OCI-M2 (cell line): Measurements from ENCODE around the gene LIMCH1.

ENCODE experiments used
- DNase-seq: peaks from one replicate; lab custom pipeline; 2025; ENCODE audit not compliant: unreplicated experiment; lab: John Stamatoyannopoulos, UW

Gene LIMCH1

DNA sequence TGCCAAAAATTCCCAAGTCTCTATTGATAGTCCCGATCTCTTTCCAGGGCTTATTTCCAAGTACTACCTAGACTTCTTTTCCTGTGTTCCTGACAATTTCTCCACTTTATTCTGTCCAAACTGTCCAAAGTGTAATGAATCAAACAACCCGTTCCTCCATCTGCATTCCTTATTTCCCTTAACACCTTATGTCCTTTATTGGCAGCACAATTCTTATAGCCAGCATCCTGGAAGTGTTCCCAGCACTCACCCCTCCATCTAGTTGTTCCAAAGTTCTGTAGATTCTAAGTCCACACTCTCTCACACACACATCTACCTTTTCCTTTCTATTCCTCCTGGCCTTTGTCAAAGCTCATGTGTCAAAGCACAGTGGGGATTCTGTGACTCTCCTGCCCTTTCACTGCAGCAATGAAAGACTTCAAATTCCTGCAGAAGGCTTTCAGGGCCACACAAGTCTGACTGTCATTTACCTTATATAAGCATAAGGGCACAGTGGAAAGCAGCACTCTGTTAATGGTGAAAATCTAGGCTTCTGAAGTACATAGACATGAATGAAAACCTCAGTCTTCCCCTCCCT is 22.1 kb downstream of the LIMCH1 start:
- DNase-seq = no peak

DNA sequence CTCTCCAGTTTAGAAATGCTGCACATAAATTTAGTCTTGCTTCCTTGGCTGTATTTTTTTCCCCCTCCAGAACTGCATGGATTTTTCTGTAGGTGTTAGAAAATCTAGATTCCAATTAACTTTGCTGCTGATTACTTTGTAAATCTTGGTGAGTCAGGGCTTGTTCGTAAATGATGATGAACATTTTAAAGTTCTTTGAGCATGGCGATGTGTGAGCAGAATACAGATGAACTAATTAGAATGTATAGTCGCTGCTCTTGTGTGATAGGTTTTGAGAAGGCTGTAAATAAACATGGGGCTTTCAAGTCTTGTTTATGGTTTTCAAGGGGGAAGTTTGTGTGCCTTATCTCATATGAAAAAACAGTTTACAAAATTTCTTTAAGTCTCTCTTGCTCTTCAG is 23.3 kb downstream of the LIMCH1 start:
- DNase-seq = no peak

DNA sequence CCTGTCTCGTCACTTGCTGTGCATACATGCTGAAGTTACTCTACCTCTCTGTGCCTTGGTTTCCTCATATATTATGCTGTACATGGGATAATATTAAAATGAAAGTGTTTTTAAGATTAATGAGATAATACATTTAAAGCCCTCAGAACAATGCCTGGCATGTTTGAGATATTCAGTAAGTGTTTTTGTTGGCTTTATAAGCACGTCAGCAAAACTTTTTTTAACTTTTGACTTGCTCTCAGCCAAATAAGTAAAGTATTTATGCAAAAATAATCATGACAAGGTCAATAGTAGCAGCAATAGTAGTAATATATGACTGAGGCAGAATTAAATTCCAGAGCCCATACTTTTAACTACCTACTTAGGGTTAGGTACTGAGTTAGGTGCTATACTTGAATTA is 29.2 kb downstream of the LIMCH1 start:
- no peak for DNase-seq

DNA sequence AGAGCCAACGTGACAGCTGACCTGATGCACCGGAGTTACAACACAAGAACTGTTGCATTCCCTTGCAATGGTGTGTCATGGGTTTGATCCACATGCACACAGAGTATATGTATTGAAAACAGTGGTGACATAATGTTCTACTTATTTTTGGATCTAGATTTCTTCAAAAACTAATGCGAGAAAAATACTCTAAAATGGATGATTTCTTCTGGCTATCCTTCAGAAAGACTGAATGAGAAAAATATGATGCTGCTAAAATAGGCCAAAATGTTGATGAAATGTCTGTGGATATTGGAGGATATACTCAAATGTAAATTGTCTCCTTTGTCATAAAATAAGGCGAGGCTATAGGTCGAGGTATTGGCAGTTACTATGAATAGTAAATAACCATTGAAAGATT is 30.4 kb downstream of the LIMCH1 start:
- no peak for DNase-seq

DNA sequence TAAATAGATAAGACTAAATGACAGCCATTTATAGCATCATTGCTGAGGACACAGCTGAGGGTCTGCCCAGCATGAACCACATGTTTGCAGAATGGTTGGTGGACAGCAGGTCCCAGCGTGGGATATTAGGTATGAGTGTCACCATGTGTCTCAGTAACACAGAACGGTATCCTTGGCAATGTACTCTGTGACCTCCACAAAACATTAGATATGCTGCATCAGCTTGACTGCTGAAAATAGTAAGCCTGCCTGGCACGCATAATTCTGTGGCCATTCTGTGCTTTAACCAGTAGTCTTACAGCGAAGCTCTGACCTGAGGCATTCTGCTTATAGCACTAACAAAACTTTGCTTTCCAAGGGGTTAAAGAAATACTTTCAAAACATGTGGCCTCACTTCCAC is 32.0 kb downstream of the LIMCH1 start:
- DNase-seq = no peak

DNA sequence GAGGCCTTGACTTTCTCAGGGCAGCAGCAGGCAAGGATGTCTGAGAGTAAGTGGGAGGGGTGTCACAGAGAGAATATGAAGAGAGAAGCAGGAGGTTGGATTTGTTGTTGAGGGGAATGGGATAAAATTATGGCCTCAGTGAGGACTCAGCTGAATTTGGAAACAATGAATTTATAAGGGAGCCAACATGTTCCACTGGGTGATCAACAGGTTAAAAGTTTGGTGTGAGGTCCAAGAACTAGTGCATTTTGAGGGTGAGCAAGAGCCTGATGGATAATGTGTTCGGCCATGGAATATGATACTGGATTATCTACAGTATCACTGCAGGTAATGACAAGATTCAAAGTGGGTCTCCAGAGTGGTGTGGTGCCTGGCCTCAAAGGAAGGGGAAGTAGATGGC is 33.5 kb downstream of the LIMCH1 start:
- no peak for DNase-seq

DNA sequence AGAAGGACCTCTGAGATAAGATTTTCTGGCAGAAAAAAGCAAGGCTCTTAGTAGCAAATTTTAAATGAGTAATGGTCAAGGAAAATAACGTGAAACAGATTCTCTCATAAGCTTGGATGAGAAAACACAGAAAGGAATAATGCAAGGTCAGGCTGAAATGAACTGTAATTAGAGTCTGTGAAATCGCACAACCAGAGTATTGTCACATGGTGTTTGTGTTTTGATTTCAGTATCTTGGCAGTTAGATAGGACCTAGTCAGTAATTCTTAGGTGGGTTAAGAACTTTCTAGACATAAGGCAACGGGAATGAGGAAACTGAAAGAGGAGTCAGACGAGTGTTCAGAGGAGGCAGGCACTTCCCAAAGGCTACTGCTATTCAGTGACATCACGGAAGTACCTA is 34.6 kb downstream of the LIMCH1 start:
- no peak for DNase-seq

DNA sequence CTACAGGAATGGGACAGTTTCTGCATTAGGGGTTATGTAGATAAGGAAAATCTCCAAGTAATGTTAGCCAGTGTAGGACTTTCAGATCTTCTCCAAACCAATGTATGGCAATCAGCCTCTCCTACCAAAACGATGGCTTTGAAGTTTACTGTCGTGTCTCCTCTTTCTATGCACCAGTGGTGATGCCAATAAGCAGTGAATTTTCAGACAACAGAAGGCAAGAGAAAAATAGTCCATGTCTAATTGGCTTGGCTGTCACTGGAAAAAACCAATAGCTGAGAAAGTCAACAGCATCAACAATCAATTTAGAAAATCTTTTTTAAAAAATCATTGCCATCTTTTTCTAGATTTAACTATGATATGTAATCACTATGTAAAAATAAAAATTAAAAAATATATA is 35.0 kb downstream of the LIMCH1 start:
- DNase-seq = no peak

DNA sequence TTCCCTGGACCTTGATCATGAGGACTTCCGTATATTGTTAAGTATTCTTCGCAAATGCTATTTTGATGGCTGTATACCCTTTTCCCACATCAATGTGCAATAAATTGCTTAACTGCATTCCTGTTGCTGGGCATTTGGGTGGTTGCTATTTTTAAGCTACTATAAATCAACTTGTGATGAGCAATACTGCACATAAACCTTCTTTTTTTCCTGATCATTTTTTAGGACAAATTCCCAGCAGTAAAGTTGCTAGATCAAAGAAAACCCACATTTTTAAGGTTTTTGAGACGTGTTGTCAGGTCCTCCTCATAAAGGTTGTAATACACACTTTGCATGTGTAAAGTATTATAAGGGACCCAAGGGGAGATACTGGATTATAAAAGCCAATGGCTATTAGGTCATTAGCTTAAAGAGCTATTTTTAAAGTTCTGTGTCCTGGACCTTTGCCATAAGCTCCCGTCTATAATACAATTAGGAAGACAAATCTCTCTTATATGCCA is 35.6 kb downstream of the LIMCH1 start:
- no peak for DNase-seq

DNA sequence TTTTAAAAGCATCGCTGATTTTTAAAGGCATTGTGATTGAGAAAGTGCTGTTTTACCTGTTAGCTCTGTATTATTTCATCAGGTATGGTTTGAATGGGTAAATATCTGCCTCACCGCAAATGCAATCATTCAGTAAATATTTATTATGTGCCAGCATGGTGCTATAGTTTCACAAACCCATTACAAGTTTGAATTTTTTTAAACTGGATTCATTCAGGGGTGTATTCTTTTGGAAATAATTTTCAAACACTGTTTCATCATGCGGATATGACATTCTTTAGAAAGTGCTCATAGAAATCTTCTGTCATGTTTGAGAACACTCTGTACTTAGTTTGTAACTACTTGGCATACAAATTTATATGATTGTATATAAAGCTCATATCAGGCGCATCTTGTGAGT is 37.2 kb downstream of the LIMCH1 start:
- no peak for DNase-seq

DNA sequence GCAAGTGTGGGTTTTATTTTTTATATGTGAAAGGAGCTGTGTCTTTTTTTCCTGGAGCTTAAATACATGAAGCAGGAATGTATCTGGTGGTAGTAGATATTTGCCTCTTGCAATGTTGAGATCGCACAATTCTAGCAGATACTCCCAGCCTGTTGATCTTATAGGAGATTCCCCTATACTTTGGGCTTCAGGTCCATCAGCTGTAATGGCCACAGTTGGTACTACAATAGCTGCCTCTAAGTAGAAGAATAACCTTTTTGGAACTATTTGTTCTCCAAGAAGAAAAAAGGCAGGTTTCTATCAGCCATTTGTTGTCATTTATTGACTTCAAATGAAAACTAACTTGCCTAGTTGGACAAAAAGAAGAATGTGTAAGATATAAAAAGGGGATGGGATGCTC is 37.7 kb downstream of the LIMCH1 start:
- no peak for DNase-seq

DNA sequence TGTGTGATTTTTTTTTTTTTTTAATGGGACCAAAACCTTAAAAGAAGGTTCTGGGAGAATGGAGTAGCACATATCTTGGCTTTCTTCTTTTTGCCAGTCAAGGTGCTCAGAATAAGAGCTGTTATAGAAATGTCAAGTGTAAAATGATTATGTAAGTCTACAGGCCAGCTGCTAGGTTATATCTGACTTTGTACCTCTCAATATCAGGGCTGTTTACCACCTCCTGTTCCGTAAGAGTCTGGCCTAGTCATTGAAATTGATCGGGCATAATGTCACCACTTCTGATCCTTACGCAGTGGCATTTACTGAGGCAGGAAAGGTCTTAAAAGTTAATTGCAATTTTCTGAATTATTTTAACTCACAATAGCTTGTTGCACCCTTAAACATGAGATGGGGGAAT is 41.1 kb downstream of the LIMCH1 start:
- DNase-seq = no peak

DNA sequence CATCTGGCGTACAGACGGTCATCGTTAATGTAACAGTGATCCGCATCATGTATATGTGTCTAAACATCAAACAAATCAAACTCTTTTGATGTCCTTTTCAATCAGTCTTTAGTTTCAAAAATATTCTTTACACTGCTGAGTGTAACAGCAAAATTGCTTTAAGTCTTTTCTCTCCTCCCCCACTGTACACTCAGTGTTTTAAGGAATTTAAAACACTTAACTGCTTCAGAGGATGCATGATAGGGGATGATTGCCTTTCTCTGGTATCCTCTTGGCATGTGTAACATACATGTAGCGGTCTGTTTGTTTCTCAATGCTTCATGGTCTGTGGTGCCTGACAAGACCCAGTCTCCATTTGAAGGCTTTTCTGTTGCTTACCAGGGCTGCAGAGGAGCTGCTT is 41.6 kb downstream of the LIMCH1 start:
- DNase-seq = no peak

DNA sequence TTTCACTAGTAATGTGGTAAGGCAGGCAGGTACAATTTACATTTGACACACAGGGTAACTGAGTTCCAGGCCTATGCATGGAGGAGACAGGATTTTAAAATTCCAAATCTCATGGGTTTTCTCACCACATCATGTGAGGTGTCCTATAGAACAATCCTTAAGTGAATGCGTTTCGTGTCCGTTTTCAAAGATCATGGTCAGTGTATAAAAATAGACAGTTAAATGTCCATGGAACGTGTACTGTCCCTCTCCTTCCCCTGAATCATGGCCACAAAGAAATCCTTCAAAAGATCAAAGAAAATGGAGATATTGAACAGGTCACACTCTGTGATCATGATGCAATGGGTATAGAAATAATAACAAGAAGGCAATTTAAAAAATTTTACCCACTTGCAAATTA is 42.0 kb downstream of the LIMCH1 start:
- DNase-seq = no peak

DNA sequence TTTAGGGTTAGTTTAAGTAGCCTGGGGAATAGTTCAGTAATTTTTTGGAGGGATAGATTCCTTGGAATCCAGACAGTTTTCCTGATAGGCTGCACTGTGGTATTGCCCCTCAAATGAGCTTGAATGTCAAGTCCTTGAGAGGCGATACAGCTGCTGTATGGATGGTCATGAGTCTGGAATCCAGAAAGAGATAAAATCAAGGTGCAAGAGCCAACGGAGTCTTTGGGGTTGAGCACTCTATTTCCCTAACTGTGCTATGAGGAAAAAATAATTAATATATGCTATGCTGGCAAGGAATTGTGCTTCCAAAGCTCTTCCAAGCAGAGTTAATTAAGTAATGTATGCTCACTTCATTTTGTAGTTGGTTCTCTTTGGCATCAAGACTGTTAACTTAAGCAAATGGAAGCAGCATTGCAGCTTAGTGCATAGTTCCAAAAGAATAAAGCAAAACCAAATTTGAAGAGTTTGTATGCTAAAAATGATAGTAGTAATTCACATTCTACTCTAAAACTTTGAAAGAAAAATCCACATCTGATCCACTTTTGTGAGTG is 48.8 kb downstream of the LIMCH1 start:
- DNase-seq = no peak

DNA sequence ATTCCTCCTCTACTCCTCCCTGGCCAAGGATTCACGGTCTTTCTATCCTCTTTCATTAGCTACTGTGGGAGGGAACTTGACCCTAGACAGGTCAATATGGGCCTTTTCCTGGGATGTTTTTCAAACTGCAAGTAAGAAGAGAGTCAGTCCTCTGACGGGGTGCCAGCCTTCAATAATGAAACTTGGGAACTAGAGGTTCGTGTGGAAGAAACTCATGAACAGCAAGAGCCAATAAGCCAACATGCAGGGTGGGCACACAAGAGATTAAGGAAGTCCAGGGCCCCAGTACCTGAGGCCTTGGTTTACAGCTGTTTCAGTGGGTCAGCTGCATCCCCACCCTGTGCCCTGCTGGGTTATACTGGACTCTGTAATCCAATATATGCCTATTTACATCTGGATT is 49.3 kb downstream of the LIMCH1 start:
- no peak for DNase-seq

DNA sequence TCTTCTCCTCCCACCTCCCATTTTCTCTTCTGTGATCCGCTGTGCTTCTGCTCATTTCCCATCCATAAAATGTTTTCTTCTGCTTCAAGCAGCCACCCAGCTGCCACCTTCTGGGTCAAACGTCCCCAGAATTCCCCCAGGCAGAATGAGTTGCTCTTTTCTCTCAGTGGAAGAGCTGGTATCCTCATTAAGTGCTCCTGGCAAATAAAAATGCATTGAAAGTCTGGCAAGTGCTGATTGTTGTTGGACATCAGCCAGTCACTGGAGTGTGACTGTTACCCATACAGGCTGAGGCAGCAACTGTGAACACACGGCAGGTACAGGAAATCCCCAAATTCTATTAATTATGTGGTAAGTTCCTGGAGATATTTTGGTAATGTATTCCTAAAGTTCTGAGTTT is 52.6 kb downstream of the LIMCH1 start:
- DNase-seq = no peak

DNA sequence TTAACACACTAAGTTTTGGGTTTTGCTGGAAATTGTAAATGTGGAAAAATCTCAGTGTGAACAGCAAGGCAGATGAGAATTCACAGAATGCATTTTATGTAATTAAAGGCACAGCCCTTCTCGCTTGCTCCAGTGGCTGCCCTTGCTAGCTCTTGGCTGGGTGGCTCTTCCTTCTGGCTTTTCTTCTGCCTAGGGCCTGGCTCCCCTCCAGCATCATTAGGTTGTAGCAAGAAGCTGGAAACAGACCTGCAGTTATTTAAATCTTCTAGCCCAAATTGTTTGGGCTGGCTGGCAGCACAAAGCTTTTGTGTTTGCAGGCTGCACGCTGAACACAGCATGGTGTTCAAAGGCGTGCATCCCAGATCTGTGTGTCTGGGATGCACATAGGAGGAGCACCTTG is 56.5 kb downstream of the LIMCH1 start:
- no peak for DNase-seq

DNA sequence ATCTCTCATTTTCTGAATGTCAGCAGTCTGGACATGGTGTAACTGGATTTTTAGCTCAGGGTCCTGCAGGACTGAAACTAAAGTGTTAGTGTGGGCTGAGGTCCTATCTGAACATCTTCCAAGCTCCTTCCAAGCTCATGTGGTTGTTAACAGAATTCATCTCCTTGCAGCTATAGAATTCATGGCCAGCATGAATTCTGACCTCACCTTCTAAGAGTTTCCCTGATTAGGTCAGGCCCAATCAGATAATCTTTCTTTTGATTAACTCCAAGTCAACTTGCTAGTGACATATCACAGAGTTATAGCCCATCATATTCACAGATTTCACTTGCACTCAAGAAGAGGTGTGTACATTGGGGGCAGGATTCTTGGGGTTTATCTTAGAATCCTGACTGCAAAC is 59.5 kb downstream of the LIMCH1 start:
- DNase-seq = no peak

DNA sequence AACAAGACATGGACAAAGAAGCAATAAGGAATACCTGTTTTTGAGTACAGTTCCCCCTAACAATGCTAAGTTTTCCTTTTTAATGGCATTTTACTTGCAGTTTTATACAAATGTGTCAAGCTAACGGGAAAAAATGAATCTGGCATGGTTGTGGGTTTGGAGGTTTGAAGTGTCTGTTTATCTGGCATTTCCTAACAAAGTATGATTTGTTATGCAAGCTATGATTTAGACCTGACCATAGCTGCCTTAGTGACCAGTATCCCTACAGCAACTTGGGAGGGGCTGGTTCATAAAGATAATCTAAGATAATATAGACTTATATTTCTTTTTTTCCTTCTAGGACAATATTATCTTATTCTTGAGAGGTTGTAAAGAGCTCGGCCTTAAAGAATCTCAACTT is 60.6 kb downstream of the LIMCH1 start:
- no peak for DNase-seq

DNA sequence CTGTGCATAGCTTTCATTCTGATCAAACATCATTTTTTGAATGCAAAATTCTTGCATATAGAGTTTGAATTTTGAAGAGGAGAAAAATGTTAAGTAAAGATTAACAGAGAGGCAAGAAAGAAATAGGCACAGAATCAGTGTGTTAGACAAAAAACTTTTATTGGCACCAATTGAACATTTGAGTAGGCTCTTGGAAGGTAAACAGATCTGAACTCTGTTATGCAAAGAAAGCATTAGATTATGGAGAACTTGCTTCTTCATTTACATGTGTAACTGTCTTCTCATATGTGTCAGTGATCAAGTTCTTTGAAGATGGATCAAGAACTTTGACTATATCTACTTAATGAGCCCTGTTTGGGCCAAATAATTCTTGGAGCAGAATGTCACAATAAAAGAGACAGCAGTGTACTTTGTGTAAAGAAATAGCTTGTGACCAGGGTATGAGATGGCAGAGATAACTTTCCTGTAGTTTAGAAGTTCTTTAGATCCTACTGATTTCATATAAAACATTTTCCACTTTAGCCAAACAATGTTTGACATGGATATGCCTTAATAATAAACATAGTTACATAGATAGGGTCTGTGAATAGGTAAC is 61.3 kb downstream of the LIMCH1 start:
- DNase-seq = no peak

DNA sequence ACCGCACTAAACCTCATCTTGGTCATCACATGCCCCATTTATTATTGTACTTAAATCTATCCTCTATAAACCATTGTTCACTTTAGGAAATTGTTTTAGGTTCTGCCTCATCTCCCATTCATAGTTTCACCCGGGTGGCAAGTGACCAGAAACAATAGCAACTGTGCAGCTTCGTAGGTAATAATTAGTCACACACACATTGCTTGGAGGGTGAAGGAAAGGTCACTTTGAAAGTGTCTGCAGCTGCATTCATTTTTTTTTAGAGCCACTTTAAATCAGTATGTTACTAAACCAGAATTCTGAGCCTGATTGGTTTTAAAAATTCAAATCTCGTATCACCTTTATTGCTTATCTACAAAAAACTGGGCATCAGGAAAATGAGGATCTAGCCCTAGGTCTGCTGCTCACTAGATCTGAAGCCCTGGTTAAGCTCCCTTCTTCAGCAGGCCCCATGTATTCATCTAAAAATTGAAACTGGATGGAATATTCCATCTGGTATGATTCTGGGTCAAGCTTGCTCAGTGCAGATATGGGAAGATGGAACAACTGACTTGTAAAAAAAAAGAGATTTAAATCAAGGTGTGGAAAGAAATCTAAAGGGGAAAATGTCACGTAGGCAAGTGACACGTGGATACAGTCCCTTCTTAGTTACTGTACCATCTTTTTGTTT is 62.4 kb downstream of the LIMCH1 start:
- DNase-seq = no peak
